Suprapubic skin (tissue), 3 donors: Measurements from ENCODE around the gene LTBP3.

ENCODE experiments used
- CTCF ChIP-seq, 2 donors: fragments of 200-600 bp in 1 of 2; fragments of 450-650 bp in 1 of 2; sonication (generic) in 1 of 2; IDR thresholded peaks; one replicate each; pipeline ENCODE4 v1.5.1; 2016 to 2019; ENCODE audit warnings: antibody characterized with exemption in 2 of 2, mild to moderate bottlenecking in 1 of 2, moderate library complexity in 1 of 2
- EP300 ChIP-seq: sonication (generic); formaldehyde crosslinking; IDR thresholded peaks from one replicate; pipeline ENCODE4 v1.6.1; 2017; ENCODE audit warnings: antibody characterized with exemption
- POLR2A ChIP-seq, 2 donors: fragments of 450-650 bp; IDR thresholded peaks; one replicate each; pipeline ENCODE4 v1.6.1; 2017; ENCODE audit warnings: antibody characterized with exemption in 2 of 2, mild to moderate bottlenecking in 2 of 2, moderate library complexity in 2 of 2

GRCh38 chr11:65574811-65575567, 16.8 kb upstream of the LTBP3 start:
- TF ChIP-seq CTCF (IDR thresholded peaks at IDR 0.05), result no peak
- TF ChIP-seq EP300, result no peak
- TF ChIP-seq POLR2A (IDR thresholded peaks at IDR 0.05), result no peak
